Stimulated activated naive CD8-positive, alpha-beta T cell treated with anti-CD3 and anti-CD28 coated beads, Interleukin-15, amount 100 ng/mL, for 72 hours (primary cell): ENCODE results near the gene RYR2.

Source experiments
- ATAC-seq: fragments of 150-1000 bp; cut with Tn5 transposase; 2 replicates; pipeline ENCODE4 v1.10.0; 2021; ENCODE audit warnings: mild to moderate bottlenecking, moderate library complexity
- DNase-seq, 2 donors: peaks; one replicate each; pipeline ENCODE4 v3.0.0; 2021 to 2022
- H3K27ac Mint-ChIP-seq, 2 donors: one replicate each; pipeline ENCODE4 v1.8.0; 2022; ENCODE audit warnings: mild to moderate bottlenecking in 2 of 2, mixed read lengths in 2 of 2, moderate library complexity in 2 of 2
- H3K27me3 Mint-ChIP-seq: one replicate; pipeline ENCODE4 v1.8.0; 2022; ENCODE audit warnings: mixed read lengths
- H3K4me1 Mint-ChIP-seq: one replicate; pipeline ENCODE4 v1.8.0; 2022; ENCODE audit warnings: mild to moderate bottlenecking, mixed read lengths
- H3K4me3 Mint-ChIP-seq, 2 donors: one replicate each; pipeline ENCODE4 v1.8.0; 2022; ENCODE audit warnings: mild to moderate bottlenecking in 2 of 2, mixed read lengths in 2 of 2, moderate library complexity in 1 of 2
- H3K9me3 Mint-ChIP-seq, 2 donors: one replicate each; pipeline ENCODE4 v1.8.0; 2022; ENCODE audit warnings: mixed read lengths in 2 of 2

The RYR2 gene

DNA sequence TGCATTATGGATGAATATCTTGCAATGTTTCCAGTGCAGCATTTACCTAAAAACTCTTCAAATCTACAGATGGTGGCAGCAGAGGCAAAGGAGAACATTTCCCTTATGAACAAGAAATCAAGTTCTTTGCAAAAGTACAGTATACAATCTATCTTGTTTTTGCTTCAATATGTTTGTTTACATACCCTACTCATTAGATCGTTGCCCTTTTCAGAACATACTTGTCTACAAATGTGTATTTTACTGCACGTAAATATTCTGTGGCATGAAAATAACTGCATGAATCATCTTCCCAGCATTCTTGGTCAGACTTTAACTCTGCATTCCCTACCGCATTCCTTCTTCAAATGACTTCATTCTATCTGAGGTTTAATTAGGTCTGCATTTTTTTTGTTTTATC, 636.0 kb downstream of the RYR2 start:
- ATAC-seq (no peak), DNase-seq (no peak)
- Mint-ChIP-seq H3K27ac (no peak overlapping the region), H3K4me1 (no peaks in the 10 kb centered on the region), H3K4me3 (no peak overlapping the region), H3K9me3 (no peaks in the 10 kb centered on the region), H3K27me3 (no peaks in the 10 kb centered on the region)

GRCh38 chr1:237679687-237680086, 637.7 kb downstream of the RYR2 start:
- Mint-ChIP-seq H3K4me1 (no peaks in the 10 kb centered on the region), H3K27me3 (no peaks in the 10 kb centered on the region), H3K9me3 (no peaks in the 10 kb centered on the region), H3K4me3 (no peak overlapping the region), H3K27ac (no peak overlapping the region)
- DNase-seq (no peak), ATAC-seq (no peak)

- Mint-ChIP-seq H3K4me3 (no peak overlapping the region), H3K9me3 (peaks cover 0 to 4% of the 10 kb centered on the region in 2 donors), H3K4me1 (no peaks in the 10 kb centered on the region), H3K27me3 (no peaks in the 10 kb centered on the region), H3K27ac (no peak overlapping the region)
- no peak for ATAC-seq
- no peak for DNase-seq
Measured at GRCh38 chr1:237681210-237681609, 639.2 kb downstream of the RYR2 start.

DNA sequence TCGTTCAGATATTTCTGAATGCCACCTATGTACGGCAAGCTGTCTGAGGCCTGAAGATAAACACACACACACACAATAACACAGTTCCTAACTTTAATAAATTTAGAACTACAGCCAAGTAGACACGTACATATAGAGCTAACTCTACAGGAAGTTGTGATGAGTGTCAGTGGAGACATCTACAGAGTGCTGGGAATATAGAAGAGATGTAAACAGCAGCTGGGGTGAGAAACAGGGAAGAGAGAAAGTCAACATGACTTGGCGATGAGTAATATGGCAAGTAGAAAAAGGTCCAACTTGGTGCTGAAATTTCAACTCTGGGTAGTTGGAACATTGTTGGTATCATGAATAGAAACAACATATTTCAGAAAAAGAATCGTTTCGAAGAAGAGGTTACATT, 642.3 kb downstream of the RYR2 start:
- Mint-ChIP-seq H3K27me3 (no peaks in the 10 kb centered on the region), H3K4me3 (no peak overlapping the region), H3K9me3 (peaks cover 0 to 7% of the 10 kb centered on the region in 2 donors), H3K27ac (no peak overlapping the region), H3K4me1 (no peaks in the 10 kb centered on the region)
- no peak for DNase-seq
- ATAC-seq, result no peak

- Mint-ChIP-seq H3K27me3 (no peaks in the 10 kb centered on the region), H3K27ac (no peak overlapping the region), H3K9me3 (peaks cover 0 to 7% of the 10 kb centered on the region in 2 donors), H3K4me1 (no peaks in the 10 kb centered on the region), H3K4me3 (no peak overlapping the region)
- ATAC-seq (no peak), DNase-seq (no peak)
Measured at GRCh38 chr1:237685551-237685950, 643.6 kb downstream of the RYR2 start.

DNA sequence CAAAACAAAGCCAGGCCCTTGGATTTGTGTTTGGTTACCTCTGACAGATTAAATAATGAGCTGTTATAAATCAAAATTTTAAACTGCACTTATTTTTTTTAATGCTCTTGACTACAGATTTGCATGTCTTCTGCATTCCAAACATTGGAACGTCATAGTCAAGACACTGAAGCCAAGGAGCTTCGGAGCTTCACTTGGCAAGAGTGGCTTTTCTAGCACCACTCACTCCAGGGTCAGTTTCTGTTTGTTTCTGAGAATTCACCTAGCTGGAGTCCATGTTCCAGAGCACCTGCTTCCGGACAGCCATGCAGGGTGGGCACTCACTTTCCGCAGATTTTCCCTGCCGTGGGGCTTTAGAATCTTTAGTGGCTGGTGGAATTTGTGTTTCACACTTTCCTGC, 645.8 kb downstream of the RYR2 start:
- no peaks in the 10 kb centered on the region for H3K27me3 Mint-ChIP-seq
- no peaks in the 10 kb centered on the region for H3K4me1 Mint-ChIP-seq
- ATAC-seq (no peak), DNase-seq (no peak)
- H3K27ac Mint-ChIP-seq, result no peak overlapping the region
- H3K9me3 Mint-ChIP-seq, result peaks cover 4 to 7% of the 10 kb centered on the region in 2 donors
- H3K4me3 Mint-ChIP-seq, result no peak overlapping the region

GRCh38 chr1:237690656-237691055, 648.7 kb downstream of the RYR2 start:
- no peak overlapping the region for H3K27ac Mint-ChIP-seq
- ATAC-seq (no peak), DNase-seq (no peak)
- no peaks in the 10 kb centered on the region for H3K27me3 Mint-ChIP-seq
- no peak overlapping the region for H3K4me3 Mint-ChIP-seq
- H3K4me1 Mint-ChIP-seq, result no peaks in the 10 kb centered on the region
- peaks cover 4 to 7% of the 10 kb centered on the region in 2 donors for H3K9me3 Mint-ChIP-seq

DNA sequence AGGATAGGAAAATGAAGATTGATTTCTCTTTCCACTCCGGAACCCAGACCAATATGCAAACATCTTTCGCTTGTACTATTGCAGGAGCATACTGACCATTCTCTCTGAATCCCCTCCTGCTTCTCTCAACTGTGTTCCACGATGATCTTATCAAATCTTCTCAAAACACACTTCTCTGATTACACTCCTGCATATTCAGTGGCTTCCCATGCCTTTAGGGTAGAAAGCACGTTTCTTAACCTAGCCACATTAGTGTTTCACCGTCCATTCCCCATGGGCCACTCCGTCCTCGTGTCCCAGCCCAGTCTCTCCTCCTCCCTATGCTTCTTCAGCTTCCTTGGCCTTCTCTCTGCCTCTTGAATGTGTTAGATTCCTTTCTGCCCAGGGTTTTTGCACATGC, 650.3 kb downstream of the RYR2 start:
- ATAC-seq, result no peak
- no peaks in the 10 kb centered on the region for H3K4me1 Mint-ChIP-seq
- H3K27me3 Mint-ChIP-seq, result no peaks in the 10 kb centered on the region
- no peak overlapping the region for H3K27ac Mint-ChIP-seq
- H3K4me3 Mint-ChIP-seq, result no peak overlapping the region
- H3K9me3 Mint-ChIP-seq, result peaks cover 0 to 4% of the 10 kb centered on the region in 2 donors
- no peak for DNase-seq

DNA sequence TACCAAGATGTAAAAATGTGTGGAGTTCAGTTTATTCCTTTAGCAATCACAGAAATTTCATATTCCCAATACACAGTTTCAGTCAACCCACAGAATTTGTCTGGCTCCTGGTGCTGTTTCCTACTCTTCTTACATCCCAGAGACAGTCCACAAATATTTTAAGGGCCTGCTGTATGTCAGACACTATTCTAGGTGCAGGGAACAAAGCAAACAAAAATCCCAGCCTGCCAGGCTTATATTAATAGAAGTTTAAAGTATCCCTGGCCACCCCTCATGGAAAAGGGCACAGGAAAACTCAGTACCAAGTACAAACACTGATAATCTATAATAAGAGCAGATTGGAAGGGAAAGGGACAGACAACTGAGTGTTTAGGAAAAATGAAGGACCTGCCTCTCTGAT, 653.9 kb downstream of the RYR2 start:
- DNase-seq (no peak), ATAC-seq (no peak)
- no peak overlapping the region for H3K27ac Mint-ChIP-seq
- no peak overlapping the region for H3K4me3 Mint-ChIP-seq
- peaks cover 0 to 4% of the 10 kb centered on the region in 2 donors for H3K9me3 Mint-ChIP-seq
- H3K27me3 Mint-ChIP-seq, result no peaks in the 10 kb centered on the region
- H3K4me1 Mint-ChIP-seq, result no peaks in the 10 kb centered on the region

GRCh38 chr1:237700181-237700580, 658.2 kb downstream of the RYR2 start:
- Mint-ChIP-seq H3K9me3 (peaks cover 0 to 2% of the 10 kb centered on the region in 2 donors), H3K4me3 (no peak overlapping the region), H3K27ac (no peak overlapping the region), H3K4me1 (no peaks in the 10 kb centered on the region), H3K27me3 (no peaks in the 10 kb centered on the region)
- ATAC-seq (no peak), DNase-seq (no peak)

DNA sequence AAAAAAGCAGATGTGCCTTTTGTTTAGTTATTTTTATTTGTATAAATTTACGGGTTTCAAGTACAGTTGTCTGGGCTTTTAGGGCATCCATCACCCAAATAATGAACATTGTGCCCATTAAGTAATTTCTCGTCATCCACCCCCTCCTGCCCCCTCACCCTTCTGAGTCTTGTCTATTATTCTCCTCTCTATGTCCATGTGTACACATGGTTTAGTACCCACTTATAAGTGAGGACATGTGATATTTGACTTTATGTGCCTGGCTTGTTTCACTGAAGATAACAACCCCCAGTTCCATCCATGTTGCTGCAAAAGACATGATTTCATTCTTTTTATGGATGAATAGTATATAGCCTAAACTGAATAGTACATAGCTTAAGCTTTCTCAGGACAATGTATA, 659.5 kb downstream of the RYR2 start:
- Mint-ChIP-seq H3K4me1 (no peaks in the 10 kb centered on the region), H3K4me3 (no peak overlapping the region), H3K9me3 (peaks cover 0 to 15% of the 10 kb centered on the region in 2 donors), H3K27ac (no peak overlapping the region), H3K27me3 (no peaks in the 10 kb centered on the region)
- no peak for ATAC-seq
- DNase-seq, result no peak

DNA sequence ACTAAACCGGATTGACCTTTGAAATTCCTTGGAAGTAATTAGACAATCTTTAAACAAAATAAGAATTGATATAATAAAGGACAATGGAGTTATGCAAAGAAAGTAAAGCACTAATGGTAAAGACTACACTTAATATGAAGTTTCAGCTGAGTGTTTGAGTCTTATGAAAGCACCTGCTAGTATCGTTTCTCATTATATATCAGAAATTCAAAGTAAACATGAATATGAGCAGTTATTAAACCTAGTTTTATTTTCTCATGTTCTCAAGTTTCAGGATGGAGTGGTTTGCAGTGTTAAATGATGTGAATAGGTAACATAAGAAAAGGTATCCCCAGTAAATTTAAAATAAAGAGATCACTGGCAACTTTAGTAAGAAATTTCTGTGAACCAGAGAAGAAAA, 660.2 kb downstream of the RYR2 start:
- H3K9me3 Mint-ChIP-seq, result peaks cover 0 to 15% of the 10 kb centered on the region in 2 donors
- H3K4me3 Mint-ChIP-seq, result no peak overlapping the region
- no peaks in the 10 kb centered on the region for H3K4me1 Mint-ChIP-seq
- no peak overlapping the region for H3K27ac Mint-ChIP-seq
- H3K27me3 Mint-ChIP-seq, result no peaks in the 10 kb centered on the region
- ATAC-seq, result no peak
- DNase-seq, result no peak

GRCh38 chr1:237705462-237705861, 663.5 kb downstream of the RYR2 start:
- no peak for DNase-seq
- ATAC-seq, result no peak

DNA sequence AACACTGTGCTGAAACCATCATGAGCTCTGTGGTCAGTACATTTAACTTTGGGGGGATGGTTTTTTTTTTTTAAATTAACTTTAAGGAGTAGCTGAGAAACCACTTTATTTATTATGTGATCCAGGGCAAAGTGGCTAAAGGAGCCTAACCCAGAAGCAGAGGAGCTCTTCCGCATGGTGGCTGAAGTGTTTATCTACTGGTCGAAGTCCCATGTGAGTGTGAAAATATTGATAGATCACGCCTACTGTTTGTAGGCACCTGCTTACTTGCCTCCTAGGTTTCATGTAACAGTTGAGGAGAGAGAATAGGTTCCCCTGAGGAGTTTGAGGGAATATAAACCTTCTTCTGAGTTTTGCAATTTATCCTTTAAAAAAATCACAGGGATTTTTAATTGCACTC, 667.4 kb downstream of the RYR2 start:
- no peak overlapping the region for H3K27ac Mint-ChIP-seq
- no peak for ATAC-seq

More at GRCh38 chr1:237705462-237705861, 663.5 kb downstream of the RYR2 start:
- Mint-ChIP-seq H3K27me3 (no peaks in the 10 kb centered on the region), H3K9me3 (peaks cover 0 to 15% of the 10 kb centered on the region in 2 donors), H3K4me1 (no peaks in the 10 kb centered on the region), H3K27ac (no peak overlapping the region), H3K4me3 (no peak overlapping the region)

GRCh38 chr1:237711281-237711680, 669.3 kb downstream of the RYR2 start:
- no peaks in the 10 kb centered on the region for H3K27me3 Mint-ChIP-seq
- no peaks in the 10 kb centered on the region for H3K4me1 Mint-ChIP-seq
- no peak overlapping the region for H3K4me3 Mint-ChIP-seq
- ATAC-seq (no peak), DNase-seq (no peak)
- no peak overlapping the region for H3K27ac Mint-ChIP-seq
- peaks cover 4 to 9% of the 10 kb centered on the region in 2 donors for H3K9me3 Mint-ChIP-seq

More for the DNA sequence above, 667.4 kb downstream of the RYR2 start:
- H3K4me3 Mint-ChIP-seq, result no peak overlapping the region
- H3K9me3 Mint-ChIP-seq, result peaks cover 3 to 20% of the 10 kb centered on the region in 2 donors
- H3K27me3 Mint-ChIP-seq, result no peaks in the 10 kb centered on the region
- no peak for DNase-seq
- no peaks in the 10 kb centered on the region for H3K4me1 Mint-ChIP-seq

- Mint-ChIP-seq H3K9me3 (peaks cover 4 to 8% of the 10 kb centered on the region in 2 donors), H3K4me1 (no peaks in the 10 kb centered on the region), H3K4me3 (no peak overlapping the region), H3K27me3 (no peaks in the 10 kb centered on the region), H3K27ac (no peak overlapping the region)
- DNase-seq, result no peak
- no peak for ATAC-seq
Measured at GRCh38 chr1:237712082-237712481, 670.1 kb downstream of the RYR2 start.

- Mint-ChIP-seq H3K9me3 (peaks cover 4 to 8% of the 10 kb centered on the region in 2 donors), H3K27me3 (no peaks in the 10 kb centered on the region), H3K4me1 (no peaks in the 10 kb centered on the region), H3K27ac (no peak overlapping the region), H3K4me3 (no peak overlapping the region)
- ATAC-seq, result no peak
- DNase-seq, result no peak
Measured at GRCh38 chr1:237712586-237713157, 670.7 kb downstream of the RYR2 start.
